H9 (cell line): ENCODE data around the gene CAPZA2. TPM values are rescaled to one million over a fixed set of nuclear protein-coding genes. Genes with fewer than 3 reads are reported as not detected.
"Not testable (repeated sequence)": the region's sequence is repeated elsewhere in the genome, so short reads cannot be mapped to it uniquely, and the experiment has no call there.

Experiments
- DNase-seq: peaks from one replicate; pipeline ENCODE4 v3.0.0-alpha.2; 2017
- H2AFZ ChIP-seq: one replicate; pipeline ENCODE4 v1.6.1; 2013; ENCODE audit warnings: mild to moderate bottlenecking, low read length, control low read depth, moderate library complexity
- H2AK5ac ChIP-seq: 2 replicates; pipeline ENCODE4 v1.6.1; 2013; ENCODE audit warnings: low read length, control low read depth, mixed read lengths; ENCODE audit not compliant: insufficient read length
- H2BK120ac ChIP-seq: one replicate; pipeline ENCODE4 v1.6.1; 2013; ENCODE audit warnings: low read depth, mild to moderate bottlenecking, low read length, control low read depth, inconsistent platforms; ENCODE audit not compliant: poor library complexity, severe bottlenecking
- H2BK12ac ChIP-seq: 2 replicates; pipeline ENCODE4 v1.6.1; 2013; ENCODE audit warnings: low read length, control low read depth, mixed read lengths, low read depth; ENCODE audit not compliant: insufficient read length
- H2BK15ac ChIP-seq: 2 replicates; pipeline ENCODE4 v1.6.1; 2013; ENCODE audit warnings: low read depth, low read length, control low read depth
- H2BK20ac ChIP-seq: one replicate; pipeline ENCODE4 v1.6.1; 2013; ENCODE audit warnings: low read depth, mild to moderate bottlenecking, low read length, control low read depth, inconsistent platforms; ENCODE audit not compliant: poor library complexity, severe bottlenecking
- H2BK5ac ChIP-seq: 2 replicates; pipeline ENCODE4 v1.6.1; 2013; ENCODE audit warnings: low read length, control low read depth, mixed read lengths; ENCODE audit not compliant: insufficient read length
- H3K14ac ChIP-seq: 2 replicates; pipeline ENCODE4 v1.6.1; 2013; ENCODE audit warnings: low read length, control low read depth; ENCODE audit not compliant: insufficient read depth
- H3K18ac ChIP-seq: 2 replicates; pipeline ENCODE4 v1.6.1; 2013; ENCODE audit warnings: low read depth, mild to moderate bottlenecking, mixed read lengths, low read length, control low read depth; ENCODE audit not compliant: insufficient read length
- H3K23ac ChIP-seq: 2 replicates; pipeline ENCODE4 v1.6.1; 2013; ENCODE audit warnings: low read length, control low read depth, mixed read lengths, low read depth; ENCODE audit not compliant: insufficient read length
- H3K23me2 ChIP-seq: 2 replicates; pipeline ENCODE4 v1.6.1; 2013; ENCODE audit warnings: low read depth, mild to moderate bottlenecking, mixed read lengths, low read length, control low read depth; ENCODE audit not compliant: insufficient read length, poor library complexity, severe bottlenecking
- H3K27ac ChIP-seq: 2 replicates; pipeline ENCODE4 v1.5.1; 2013; ENCODE audit warnings: low read length, control low read depth, mixed read lengths, low read depth; ENCODE audit not compliant: insufficient read length
- H3K27me3 ChIP-seq: 2 replicates; pipeline ENCODE4 v1.6.1; 2013; ENCODE audit warnings: low read length, control low read depth, inconsistent platforms; ENCODE audit not compliant: insufficient read depth
- H3K4ac ChIP-seq: 2 replicates; pipeline ENCODE4 v1.6.1; 2013; ENCODE audit warnings: low read depth, mild to moderate bottlenecking, control low read depth, inconsistent platforms, low read length, moderate library complexity
- H3K4me1 ChIP-seq: 2 replicates; pipeline ENCODE4 v1.6.1; 2013; ENCODE audit warnings: low read length, control low read depth, inconsistent platforms; ENCODE audit not compliant: insufficient read depth
- H3K4me2 ChIP-seq: 2 replicates; pipeline ENCODE4 v1.6.1; 2013; ENCODE audit warnings: low read length, control low read depth, mixed read lengths; ENCODE audit not compliant: insufficient read length, insufficient read depth
- H3K56ac ChIP-seq: 2 replicates; pipeline ENCODE4 v1.6.1; 2013; ENCODE audit warnings: low read depth, mild to moderate bottlenecking, mixed read lengths, low read length, control low read depth; ENCODE audit not compliant: insufficient read length
- H3K79me1 ChIP-seq: 2 replicates; pipeline ENCODE4 v1.6.1; 2013; ENCODE audit warnings: low read depth, mild to moderate bottlenecking, moderate library complexity, low read length, control low read depth, inconsistent platforms; ENCODE audit not compliant: insufficient read depth, poor library complexity, severe bottlenecking
- H3K79me2 ChIP-seq: 2 replicates; pipeline ENCODE4 v1.6.1; 2013; ENCODE audit warnings: low read length, control low read depth, inconsistent platforms; ENCODE audit not compliant: insufficient read depth
- H3K9ac ChIP-seq: 2 replicates; pipeline ENCODE4 v1.6.1; 2013; ENCODE audit warnings: low read length, control low read depth, mixed read lengths; ENCODE audit not compliant: insufficient read length; ENCODE audit errors: extremely low read depth
- H3K9me3 ChIP-seq: one replicate; pipeline ENCODE4 v1.6.1; 2013; ENCODE audit warnings: low read depth, low read length, inconsistent platforms; ENCODE audit not compliant: control insufficient read depth
- H3T11ph ChIP-seq: one replicate; pipeline ENCODE4 v1.6.1; 2013; ENCODE audit warnings: mild to moderate bottlenecking, low read length, control low read depth, inconsistent platforms
- H4K20me1 ChIP-seq: one replicate; pipeline ENCODE4 v1.6.1; 2013; ENCODE audit not compliant: control insufficient read depth, insufficient read length, insufficient read depth
- H4K5ac ChIP-seq: 2 replicates; pipeline ENCODE4 v1.6.1; 2013; ENCODE audit warnings: low read depth, mild to moderate bottlenecking, mixed read lengths, low read length, control low read depth; ENCODE audit not compliant: insufficient read length
- H4K8ac ChIP-seq: replicated peaks from 2 replicates; pipeline ENCODE4 v1.6.1; 2013; ENCODE audit warnings: low read length, control low read depth, mixed read lengths, low read depth; ENCODE audit not compliant: insufficient read length
- H4K91ac ChIP-seq: 2 replicates; pipeline ENCODE4 v1.6.1; 2013; ENCODE audit warnings: low read depth, mild to moderate bottlenecking, moderate library complexity, mixed read lengths, low read length, control low read depth; ENCODE audit not compliant: insufficient read length
- H3K27ac Mint-ChIP-seq, 3 experiments: 2 replicates in 2 of 3; 3 replicates in 1 of 3; pipeline ENCODE4 v1.8.0; 2020 to 2021; ENCODE audit warnings: mixed read lengths in 3 of 3, mild to moderate bottlenecking in 1 of 3, moderate library complexity in 1 of 3
- H3K27me3 Mint-ChIP-seq: 2 replicates; pipeline ENCODE4 v1.8.0; 2021; ENCODE audit warnings: low read depth, mild to moderate bottlenecking, moderate library complexity, mixed read lengths
- H3K36me3 Mint-ChIP-seq, 3 experiments: 2 replicates in 2 of 3; 3 replicates in 1 of 3; pipeline ENCODE4 v1.8.0; 2020 to 2021; ENCODE audit warnings: low read depth in 3 of 3, mixed read lengths in 3 of 3; ENCODE audit not compliant: insufficient read depth in 1 of 3
- H3K4me1 Mint-ChIP-seq, 2 experiments: 2 replicates each; pipeline ENCODE4 v1.8.0; 2020; ENCODE audit warnings: mixed read lengths in 2 of 2
- H3K4me3 Mint-ChIP-seq, 2 experiments: 2 replicates in 1 of 2; 3 replicates in 1 of 2; pipeline ENCODE4 v1.8.0; 2020 to 2021; ENCODE audit warnings: mild to moderate bottlenecking in 2 of 2, mixed read lengths in 2 of 2, moderate library complexity in 1 of 2
- H3K9me3 Mint-ChIP-seq, 2 experiments: 2 replicates in 1 of 2; 3 replicates in 1 of 2; pipeline ENCODE4 v1.8.0; 2020; ENCODE audit warnings: mild to moderate bottlenecking in 2 of 2, mixed read lengths in 2 of 2, moderate library complexity in 1 of 2
- WGBS: extraction: QIAGEN DNeasy Blood & Tissue Kit; methylation state at CpG from one replicate; pipeline ENCODE4 v1.1.7; 2013; ENCODE audit warnings: missing lambda C conversion rate, low lambda C conversion rate, mixed read lengths; ENCODE audit not compliant: insufficient read length; ENCODE audit errors: extremely low coverage; 5-methylcytosine and 5-hydroxymethylcytosine counted together
- total RNA-seq: library from RNA; stranded (reverse); gene quantifications from 2 replicates; pipeline ENCODE4 v1.2.1, GENCODE V29; 2021
- TF ChIP-seq, protein P1 (sequence below): fragments of 200-600 bp; sonication (generic); conservative IDR thresholded peaks from 3 replicates; pipeline ENCODE4 v1.8.0; 2021; ENCODE audit warnings: antibody characterized with exemption, mild to moderate bottlenecking

CAPZA2 gene
- total RNA-seq, 1 experiment from 2014 or later: 131 TPM

DNA sequence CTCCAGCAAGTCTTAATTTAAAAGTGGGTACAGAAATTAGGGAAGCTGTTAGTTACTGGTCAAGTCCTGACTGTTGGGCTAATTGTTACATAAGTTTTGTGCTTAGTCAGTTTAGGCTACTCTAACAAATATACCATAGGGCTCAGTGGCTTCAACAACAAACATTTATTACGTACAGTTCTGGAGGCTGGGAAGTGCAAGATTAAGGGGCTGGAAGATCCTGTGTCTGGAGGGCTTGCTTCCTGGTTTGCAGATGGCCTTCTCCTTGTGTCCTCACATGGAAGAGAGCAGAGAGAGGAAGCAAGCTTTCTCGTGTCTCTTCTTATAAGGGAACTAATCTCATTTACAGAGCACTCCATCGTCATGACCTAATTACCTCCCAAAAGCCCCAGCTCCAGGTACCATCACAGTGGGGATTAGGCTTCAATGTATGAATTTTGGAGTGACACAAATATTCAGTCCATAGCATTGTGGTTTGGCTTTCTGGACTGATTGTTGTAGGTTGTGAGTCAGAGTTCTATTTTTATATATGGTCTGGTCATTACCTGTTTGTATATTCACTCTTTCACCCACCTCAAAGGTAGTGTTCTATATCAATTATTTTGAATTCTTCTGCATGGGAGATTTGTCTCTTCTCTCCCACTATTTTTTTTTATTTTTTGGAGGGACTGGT, 108.0 kb downstream of the CAPZA2 start:
- H3K9me3 Mint-ChIP-seq: peaks cover 3 to 4% of the 10 kb centered on the region in 2 experiments; a peak in 3 of 5 replicates
- Histone ChIP-seq H4K91ac (no peak overlapping the region), H3K79me1 (no peaks in the 10 kb centered on the region), H3T11ph (peak overlapping the region; percentile 26), H3K23ac (no peak overlapping the region), H3K14ac (no peak overlapping the region), H4K8ac (no peak overlapping the region), H2AFZ (no peak overlapping the region), H3K79me2 (no peaks in the 10 kb centered on the region), H4K5ac (no peak overlapping the region), H2AK5ac (no peak overlapping the region), H3K27ac (no peak overlapping the region), H2BK5ac (no peak overlapping the region), H2BK20ac (no peak overlapping the region), H2BK120ac (no peak overlapping the region), H3K4me1 (peaks cover 7% of the 10 kb centered on the region; the same call in 1 of the 2 replicates), H3K9me3 (no peaks in the 10 kb centered on the region), H4K20me1 (no peaks in the 10 kb centered on the region), H3K56ac (no peak overlapping the region), H3K27me3 (no peaks in the 10 kb centered on the region), H3K18ac (no peak overlapping the region), H3K9ac (no peak overlapping the region), H2BK15ac (no peak overlapping the region), H3K4me2 (no peak overlapping the region), H3K4ac (no peak overlapping the region), H3K23me2 (no peaks in the 10 kb centered on the region), H2BK12ac (no peak overlapping the region)
- peaks cover 40 to 44% of the 10 kb centered on the region in 2 experiments for H3K4me1 Mint-ChIP-seq
- peaks cover 2 to 18% (median 3%) of the 10 kb centered on the region in 3 experiments for H3K36me3 Mint-ChIP-seq
- TF ChIP-seq, protein P1, sequence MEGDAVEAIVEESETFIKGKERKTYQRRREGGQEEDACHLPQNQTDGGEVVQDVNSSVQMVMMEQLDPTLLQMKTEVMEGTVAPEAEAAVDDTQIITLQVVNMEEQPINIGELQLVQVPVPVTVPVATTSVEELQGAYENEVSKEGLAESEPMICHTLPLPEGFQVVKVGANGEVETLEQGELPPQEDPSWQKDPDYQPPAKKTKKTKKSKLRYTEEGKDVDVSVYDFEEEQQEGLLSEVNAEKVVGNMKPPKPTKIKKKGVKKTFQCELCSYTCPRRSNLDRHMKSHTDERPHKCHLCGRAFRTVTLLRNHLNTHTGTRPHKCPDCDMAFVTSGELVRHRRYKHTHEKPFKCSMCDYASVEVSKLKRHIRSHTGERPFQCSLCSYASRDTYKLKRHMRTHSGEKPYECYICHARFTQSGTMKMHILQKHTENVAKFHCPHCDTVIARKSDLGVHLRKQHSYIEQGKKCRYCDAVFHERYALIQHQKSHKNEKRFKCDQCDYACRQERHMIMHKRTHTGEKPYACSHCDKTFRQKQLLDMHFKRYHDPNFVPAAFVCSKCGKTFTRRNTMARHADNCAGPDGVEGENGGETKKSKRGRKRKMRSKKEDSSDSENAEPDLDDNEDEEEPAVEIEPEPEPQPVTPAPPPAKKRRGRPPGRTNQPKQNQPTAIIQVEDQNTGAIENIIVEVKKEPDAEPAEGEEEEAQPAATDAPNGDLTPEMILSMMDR: no peak
- peak overlapping the region; percentile 6 to 89 (median 86); a peak in 6 of 7 replicates for H3K27ac Mint-ChIP-seq
- H3K4me3 Mint-ChIP-seq: no peak overlapping the region
- WGBS: no CpG with 5 or more reads among the region's 3 CpGs
- DNase-seq: no peak
- no peaks in the 10 kb centered on the region for H3K27me3 Mint-ChIP-seq

DNA sequence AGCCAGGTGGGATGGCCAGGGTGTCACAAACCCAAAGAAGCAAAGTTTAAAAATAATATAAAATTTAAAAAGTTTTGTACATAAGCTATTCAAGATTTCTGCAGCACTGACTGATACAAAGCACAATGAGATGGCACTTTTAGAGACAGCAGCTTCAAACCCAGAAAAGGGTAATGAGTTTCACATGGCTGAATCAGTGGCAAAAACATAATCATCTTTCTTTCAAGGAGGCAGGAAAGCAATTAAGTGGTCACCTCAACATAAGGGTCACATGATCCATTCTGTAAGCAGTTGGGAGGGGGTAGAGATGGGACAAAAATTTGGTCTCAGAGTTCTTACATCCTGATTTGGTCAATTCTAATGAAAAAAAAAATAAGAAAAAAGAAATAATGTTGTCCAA, 108.8 kb downstream of the CAPZA2 start:
- H3K4me1 ChIP-seq, H3K56ac ChIP-seq, H3K23ac ChIP-seq, H4K20me1 ChIP-seq, H3K23me2 ChIP-seq, H3K79me1 ChIP-seq, H3K18ac ChIP-seq, H4K8ac ChIP-seq, H3K9me3 ChIP-seq, H2BK15ac ChIP-seq, H3K4me3 Mint-ChIP-seq, H2AK5ac ChIP-seq, H3K14ac ChIP-seq, H3T11ph ChIP-seq, H4K5ac ChIP-seq, H3K9ac ChIP-seq, H3K27me3 Mint-ChIP-seq, H4K91ac ChIP-seq, DNase-seq, H2BK20ac ChIP-seq, H2BK12ac ChIP-seq, H3K4me2 ChIP-seq, H3K79me2 ChIP-seq, H2BK120ac ChIP-seq, H2BK5ac ChIP-seq, H3K9me3 Mint-ChIP-seq, H2AFZ ChIP-seq, H3K27me3 ChIP-seq, H3K4ac ChIP-seq: not testable (repeated sequence)
- peak overlapping the region in 1 of 3 experiments; percentile 84; a peak in 2 of 7 replicates for H3K27ac Mint-ChIP-seq
- H3K36me3 Mint-ChIP-seq: peaks cover 2 to 18% (median 3%) of the 10 kb centered on the region in 3 experiments
- peaks cover 40 to 44% of the 10 kb centered on the region in 2 experiments for H3K4me1 Mint-ChIP-seq
- H3K27ac ChIP-seq: peak overlapping the region; percentile 65
